ENCODE data around the gene ARFRP1.

Gene ARFRP1

DNA sequence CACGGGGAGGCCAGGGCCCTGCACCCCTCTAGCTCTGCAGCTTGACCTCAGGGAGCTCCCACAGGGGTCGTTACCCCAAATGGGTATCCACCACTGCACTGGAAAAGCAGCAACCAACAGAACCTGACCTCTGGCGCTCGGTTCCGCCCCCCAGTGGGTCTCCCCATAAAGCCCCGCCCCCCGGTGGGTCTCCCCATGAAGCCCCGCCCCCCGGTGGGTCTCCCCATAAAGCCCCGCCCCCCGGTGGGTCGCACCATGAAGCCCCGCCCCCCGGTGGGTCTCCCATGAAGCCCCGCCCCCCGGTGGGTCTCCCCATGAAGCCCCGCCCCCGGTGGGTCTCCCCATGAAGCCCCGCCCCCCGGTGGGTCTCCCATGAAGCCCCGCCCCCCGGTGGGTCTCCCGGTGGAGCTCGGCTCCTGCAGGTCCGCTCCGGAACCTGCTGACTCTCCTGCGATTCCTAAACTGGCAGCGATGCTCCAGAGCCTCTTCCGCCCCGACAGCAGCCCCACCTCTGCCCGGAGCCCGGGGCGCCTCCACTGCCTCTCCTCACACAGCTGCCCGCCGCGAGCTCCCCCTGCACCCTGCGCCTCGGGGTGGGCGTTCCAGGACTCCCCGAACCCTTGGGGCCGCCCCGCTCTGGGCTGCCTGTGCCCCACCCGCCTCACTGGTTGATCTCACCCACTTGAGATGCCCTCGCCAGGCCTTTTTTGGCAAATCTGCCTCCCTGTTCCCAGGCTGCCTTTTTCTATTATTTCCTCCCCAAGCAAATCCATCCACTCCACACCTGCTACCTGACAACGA lies 43.9 kb upstream of the ARFRP1 start:
- Histone ChIP-seq H3K27ac (replicated peaks) (no peak overlapping the region), H3K4me3 (replicated peaks; ENCODE audit: insufficient read depth, low read length) (no peak overlapping the region), H3K27me3 (ENCODE audit: insufficient read depth, poor library complexity, severe bottlenecking) (peaks cover 2% of the 10 kb centered on the region)
- TF ChIP-seq, protein P1, sequence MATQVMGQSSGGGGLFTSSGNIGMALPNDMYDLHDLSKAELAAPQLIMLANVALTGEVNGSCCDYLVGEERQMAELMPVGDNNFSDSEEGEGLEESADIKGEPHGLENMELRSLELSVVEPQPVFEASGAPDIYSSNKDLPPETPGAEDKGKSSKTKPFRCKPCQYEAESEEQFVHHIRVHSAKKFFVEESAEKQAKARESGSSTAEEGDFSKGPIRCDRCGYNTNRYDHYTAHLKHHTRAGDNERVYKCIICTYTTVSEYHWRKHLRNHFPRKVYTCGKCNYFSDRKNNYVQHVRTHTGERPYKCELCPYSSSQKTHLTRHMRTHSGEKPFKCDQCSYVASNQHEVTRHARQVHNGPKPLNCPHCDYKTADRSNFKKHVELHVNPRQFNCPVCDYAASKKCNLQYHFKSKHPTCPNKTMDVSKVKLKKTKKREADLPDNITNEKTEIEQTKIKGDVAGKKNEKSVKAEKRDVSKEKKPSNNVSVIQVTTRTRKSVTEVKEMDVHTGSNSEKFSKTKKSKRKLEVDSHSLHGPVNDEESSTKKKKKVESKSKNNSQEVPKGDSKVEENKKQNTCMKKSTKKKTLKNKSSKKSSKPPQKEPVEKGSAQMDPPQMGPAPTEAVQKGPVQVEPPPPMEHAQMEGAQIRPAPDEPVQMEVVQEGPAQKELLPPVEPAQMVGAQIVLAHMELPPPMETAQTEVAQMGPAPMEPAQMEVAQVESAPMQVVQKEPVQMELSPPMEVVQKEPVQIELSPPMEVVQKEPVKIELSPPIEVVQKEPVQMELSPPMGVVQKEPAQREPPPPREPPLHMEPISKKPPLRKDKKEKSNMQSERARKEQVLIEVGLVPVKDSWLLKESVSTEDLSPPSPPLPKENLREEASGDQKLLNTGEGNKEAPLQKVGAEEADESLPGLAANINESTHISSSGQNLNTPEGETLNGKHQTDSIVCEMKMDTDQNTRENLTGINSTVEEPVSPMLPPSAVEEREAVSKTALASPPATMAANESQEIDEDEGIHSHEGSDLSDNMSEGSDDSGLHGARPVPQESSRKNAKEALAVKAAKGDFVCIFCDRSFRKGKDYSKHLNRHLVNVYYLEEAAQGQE (IDR thresholded peaks at IDR 0.05; ENCODE audit: insufficient replicate concordance, low read depth) = no peak
- TF ChIP-seq SPI1 (IDR thresholded peaks at IDR 0.05; ENCODE audit: borderline replicate concordance, low read depth) = no peak
- TF ChIP-seq POLR2AphosphoS5 (IDR thresholded peaks at IDR 0.05; ENCODE audit: low read depth) = no peak
- TF ChIP-seq, protein P2, sequence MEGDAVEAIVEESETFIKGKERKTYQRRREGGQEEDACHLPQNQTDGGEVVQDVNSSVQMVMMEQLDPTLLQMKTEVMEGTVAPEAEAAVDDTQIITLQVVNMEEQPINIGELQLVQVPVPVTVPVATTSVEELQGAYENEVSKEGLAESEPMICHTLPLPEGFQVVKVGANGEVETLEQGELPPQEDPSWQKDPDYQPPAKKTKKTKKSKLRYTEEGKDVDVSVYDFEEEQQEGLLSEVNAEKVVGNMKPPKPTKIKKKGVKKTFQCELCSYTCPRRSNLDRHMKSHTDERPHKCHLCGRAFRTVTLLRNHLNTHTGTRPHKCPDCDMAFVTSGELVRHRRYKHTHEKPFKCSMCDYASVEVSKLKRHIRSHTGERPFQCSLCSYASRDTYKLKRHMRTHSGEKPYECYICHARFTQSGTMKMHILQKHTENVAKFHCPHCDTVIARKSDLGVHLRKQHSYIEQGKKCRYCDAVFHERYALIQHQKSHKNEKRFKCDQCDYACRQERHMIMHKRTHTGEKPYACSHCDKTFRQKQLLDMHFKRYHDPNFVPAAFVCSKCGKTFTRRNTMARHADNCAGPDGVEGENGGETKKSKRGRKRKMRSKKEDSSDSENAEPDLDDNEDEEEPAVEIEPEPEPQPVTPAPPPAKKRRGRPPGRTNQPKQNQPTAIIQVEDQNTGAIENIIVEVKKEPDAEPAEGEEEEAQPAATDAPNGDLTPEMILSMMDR (IDR thresholded peaks at IDR 0.05; ENCODE audit: insufficient read depth, low read length) = no peak
- no peak for TF ChIP-seq GABPA (IDR thresholded peaks at IDR 0.05; ENCODE audit: low read depth)
- no peak for DNase-seq (ENCODE audit: low read depth in 1 of 2, low spot score in 1 of 2)

DNA sequence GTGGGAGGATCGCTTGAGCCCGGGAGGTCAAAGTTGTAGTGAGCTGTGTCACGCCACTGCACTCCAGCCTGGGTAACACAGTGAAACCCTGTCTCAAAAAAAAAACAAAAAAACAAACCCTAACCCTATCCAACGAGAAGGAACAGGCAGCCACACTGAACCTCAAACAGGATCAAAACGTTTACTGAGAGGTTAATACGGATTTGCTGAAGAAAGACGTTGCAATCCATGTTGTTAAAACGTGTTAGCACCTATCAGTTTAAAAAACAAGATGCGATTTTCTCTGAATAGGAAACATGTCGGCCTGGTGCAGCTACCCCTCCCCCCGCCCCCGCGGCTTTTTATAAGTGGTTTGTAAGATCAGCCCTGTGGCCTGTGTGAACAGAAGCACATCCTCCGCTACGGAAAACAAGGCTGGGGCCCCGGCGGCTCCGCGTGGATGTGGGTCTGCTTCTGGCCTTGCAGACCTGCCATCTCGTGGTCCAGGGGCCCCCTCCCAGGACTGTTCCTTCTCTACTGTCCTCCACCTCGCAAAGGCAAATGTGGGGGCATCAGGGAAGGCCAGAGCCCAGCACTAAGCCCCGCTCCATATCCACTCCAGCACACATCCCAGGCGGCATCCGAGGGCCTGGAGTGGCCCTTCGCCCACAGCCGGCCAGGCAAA lies 43.2 kb upstream of the ARFRP1 start:
- Histone ChIP-seq H3K27me3 (ENCODE audit: insufficient read depth, poor library complexity, severe bottlenecking) (peaks cover 2% of the 10 kb centered on the region), H3K4me3 (replicated peaks; ENCODE audit: insufficient read depth, low read length) (no peak overlapping the region), H3K27ac (replicated peaks) (no peak overlapping the region)
- TF ChIP-seq SPI1 (IDR thresholded peaks at IDR 0.05; ENCODE audit: borderline replicate concordance, low read depth) = no peak
- TF ChIP-seq, protein P1 (IDR thresholded peaks at IDR 0.05; ENCODE audit: insufficient replicate concordance, low read depth) = no peak
- TF ChIP-seq GABPA (IDR thresholded peaks at IDR 0.05; ENCODE audit: low read depth) = no peak
- TF ChIP-seq POLR2AphosphoS5 (IDR thresholded peaks at IDR 0.05; ENCODE audit: low read depth) = no peak
- TF ChIP-seq, protein P2 (IDR thresholded peaks at IDR 0.05; ENCODE audit: insufficient read depth, low read length) = no peak
- DNase-seq (ENCODE audit: low read depth in 1 of 2, low spot score in 1 of 2) = no peak

DNA sequence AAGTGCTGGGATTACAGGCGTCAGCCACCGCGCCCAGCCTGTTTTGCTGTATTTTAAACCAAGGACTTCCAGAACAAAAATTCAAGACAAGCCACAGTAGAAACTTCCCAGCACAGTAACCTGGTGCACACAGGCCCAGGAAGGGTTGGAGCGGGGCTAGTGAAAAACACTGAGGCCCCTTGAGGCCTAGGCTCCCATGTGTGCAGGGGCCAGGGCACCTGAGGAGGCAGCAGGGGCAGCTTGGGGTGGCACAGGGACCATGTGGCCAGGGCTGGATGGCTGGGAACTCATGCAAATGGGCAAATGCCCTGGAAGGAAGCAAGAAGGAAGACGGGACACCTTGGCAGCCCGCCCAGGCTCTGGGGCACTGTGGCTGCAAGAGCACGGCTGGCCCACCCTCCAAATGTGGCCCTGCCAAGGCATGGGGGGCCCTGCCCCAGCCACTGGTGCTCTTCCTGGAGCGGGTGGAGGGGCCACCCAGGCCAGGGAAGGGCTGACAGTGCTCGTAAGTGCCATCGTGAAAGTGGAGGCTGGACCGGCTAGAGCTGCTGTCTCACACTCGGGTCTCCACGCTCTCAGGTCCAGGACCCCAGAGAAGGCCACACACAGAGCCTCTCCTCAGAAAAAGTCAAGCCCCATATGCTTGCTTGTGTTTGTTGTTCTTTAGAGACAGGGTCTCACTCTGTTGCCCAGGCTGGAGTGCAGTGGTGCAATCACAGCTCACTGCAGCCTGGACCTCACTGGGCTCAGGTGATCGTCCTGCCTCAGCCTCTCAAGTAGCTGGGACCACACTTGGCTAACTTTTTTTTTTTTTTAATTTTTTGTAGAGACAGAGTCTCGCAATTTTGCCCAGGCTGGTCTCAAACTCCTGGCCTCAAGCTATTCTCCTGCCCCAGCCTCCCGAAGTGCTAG lies 42.1 kb upstream of the ARFRP1 start:
- no peak for TF ChIP-seq GABPA (IDR thresholded peaks at IDR 0.05; ENCODE audit: low read depth)
- TF ChIP-seq, protein P2 (IDR thresholded peaks at IDR 0.05; ENCODE audit: insufficient read depth, low read length) = no peak
- no peak for TF ChIP-seq SPI1 (IDR thresholded peaks at IDR 0.05; ENCODE audit: borderline replicate concordance, low read depth)
- TF ChIP-seq, protein P1 (IDR thresholded peaks at IDR 0.05; ENCODE audit: insufficient replicate concordance, low read depth) = no peak
- no peak for TF ChIP-seq POLR2AphosphoS5 (IDR thresholded peaks at IDR 0.05; ENCODE audit: low read depth)
- Histone ChIP-seq H3K27ac (replicated peaks) (no peak overlapping the region), H3K4me3 (replicated peaks; ENCODE audit: insufficient read depth, low read length) (no peak overlapping the region), H3K27me3 (ENCODE audit: insufficient read depth, poor library complexity, severe bottlenecking) (peaks cover 2% of the 10 kb centered on the region)
- no peak for DNase-seq (ENCODE audit: low read depth in 1 of 2, low spot score in 1 of 2)

Data from HL-60 (cell line).